GM12878 (cell line): ENCODE measurements around the gene GPR141. TPM values are rescaled to one million over a fixed set of nuclear protein-coding genes. Genes with fewer than 3 reads are reported as not detected.

Experiments used
- ATAC-seq: fragments of 200-7000 bp; cut with Tn5 transposase; 3 replicates; pipeline ENCODE4 v1.9.1; 2020; ENCODE audit warnings: mild to moderate bottlenecking, moderate library complexity
- BruUV-seq: library from RNA; stranded (reverse); fragments of 400-500 nt; replicated peaks from 2 replicates; lab custom pipeline; 2021; lab: Mats Ljungman, UMichigan
- CTCF ChIA-PET: fragments of 300-600 bp; sonication (Branson Sonifier 250); formaldehyde crosslinking; extraction: SDS; loops from one replicate; lab custom pipeline; 2021; ENCODE audit warnings: inconsistent platforms; lab: Yijun Ruan, JAX
- POLR2A ChIA-PET: fragments of 350-600 bp; formaldehyde crosslinking; extraction: SDS; loops from one replicate; lab custom pipeline; 2021; ENCODE audit warnings: inconsistent platforms; lab: Charles Lee
- RAD21 ChIA-PET: fragments of 300-600 bp; sonication (Branson Sonifier 250); formaldehyde crosslinking; loops from one replicate; lab custom pipeline; 2023; ENCODE audit warnings: antibody characterized with exemption; ENCODE audit not compliant: unreplicated experiment; lab: Charles Lee
- SMC1A ChIA-PET: fragments of 300-600 bp; sonication (Branson Sonifier 250); formaldehyde crosslinking; loops from one replicate; lab custom pipeline; 2023; ENCODE audit not compliant: unreplicated experiment, uncharacterized antibody; lab: Charles Lee
- DNase-seq: peaks from one replicate; pipeline ENCODE4 v3.0.0-alpha.2; 2011; ENCODE audit warnings: low read depth, low spot score
- FAIRE-seq: peaks from 3 replicates; lab custom pipeline; 2011; peaks lifted over from hg19 to GRCh38; lab: Jason Lieb, UNC
- H2AFZ ChIP-seq: 2 replicates; pipeline ENCODE4 v1.6.0; 2011; ENCODE audit warnings: low read depth, low read length, control low read depth; ENCODE audit not compliant: control insufficient read depth
- H3K27ac ChIP-seq: 2 replicates; pipeline ENCODE4 v1.5.1; 2011; ENCODE audit warnings: control low read depth; ENCODE audit not compliant: control insufficient read depth, insufficient read depth
- H3K27me3 ChIP-seq, 2 experiments: replicated peaks in 1 of 2; 2 replicates each; pipeline versions ENCODE4 v1.6.0 to v1.6.1; 2011; ENCODE audit warnings: low read length in 1 of 2; ENCODE audit not compliant: control insufficient read depth in 2 of 2, insufficient read depth in 2 of 2
- H3K36me3 ChIP-seq, 2 experiments: 2 replicates each; pipeline ENCODE4 v1.5.1; 2011; ENCODE audit warnings: low read length in 1 of 2; ENCODE audit not compliant: control insufficient read depth in 2 of 2, insufficient read depth in 2 of 2
- H3K4me1 ChIP-seq: 2 replicates; pipeline ENCODE4 v1.6.1; 2011; ENCODE audit warnings: mild to moderate bottlenecking, low read length, moderate library complexity, mixed read lengths; ENCODE audit not compliant: control insufficient read depth, insufficient read depth
- H3K4me2 ChIP-seq: 2 replicates; pipeline ENCODE4 v1.6.0; 2011; ENCODE audit warnings: control low read depth; ENCODE audit not compliant: control insufficient read depth, insufficient read depth
- H3K4me3 ChIP-seq: fragments of 200-600 bp; sonication (generic); 2 replicates; pipeline ENCODE4 v1.5.1; 2016
- H3K79me2 ChIP-seq: 2 replicates; pipeline ENCODE4 v1.6.0; 2011; ENCODE audit warnings: low read length; ENCODE audit not compliant: control insufficient read depth, insufficient read depth
- H3K9ac ChIP-seq: 2 replicates; pipeline ENCODE4 v1.8.0; 2011; ENCODE audit warnings: low read length, control low read depth, mixed read lengths; ENCODE audit not compliant: control insufficient read depth, insufficient read depth
- H3K9me3 ChIP-seq: replicated peaks from 3 replicates; pipeline ENCODE4 v1.5.1; 2011; ENCODE audit warnings: mild to moderate bottlenecking, low read length; ENCODE audit not compliant: control insufficient read depth, insufficient read depth
- H4K20me1 ChIP-seq: 2 replicates; pipeline ENCODE4 v1.6.0; 2011; ENCODE audit not compliant: control insufficient read depth, insufficient read depth
- JUNB ChIP-seq: IDR thresholded peaks from 2 replicates; pipeline ENCODE4 v1.6.1; 2016; ENCODE audit warnings: antibody characterized with exemption, mild to moderate bottlenecking
- KDM1A ChIP-seq: fragments of 200-600 bp; sonication (generic); IDR thresholded peaks from 2 replicates; pipeline ENCODE4 v1.6.1; 2016; ENCODE audit warnings: borderline replicate concordance
- KLF5 ChIP-seq: fragments of 450-650 bp; IDR thresholded peaks from 2 replicates; pipeline ENCODE4 v1.6.1; 2014; ENCODE audit warnings: mild to moderate bottlenecking; ENCODE audit not compliant: partially characterized antibody
- LARP7 ChIP-seq: fragments of 450-650 bp; IDR thresholded peaks from 2 replicates; pipeline ENCODE4 v1.6.1; 2017; ENCODE audit warnings: mild to moderate bottlenecking
- PML ChIP-seq: IDR thresholded peaks from 2 replicates; pipeline ENCODE4 v1.6.1; 2012; ENCODE audit warnings: low read length, inconsistent platforms
- SUPT20H ChIP-seq: IDR thresholded peaks from 2 replicates; pipeline ENCODE4 v1.6.1; 2011; ENCODE audit warnings: low read depth, mild to moderate bottlenecking, low read length, moderate library complexity, borderline replicate concordance; ENCODE audit not compliant: control insufficient read depth
- TBL1XR1 ChIP-seq: IDR thresholded peaks from 2 replicates; pipeline ENCODE4 v1.6.1; 2012; ENCODE audit warnings: low read depth, low read length, improper control_type of control experiment
- TCF7 ChIP-seq: IDR thresholded peaks from 2 replicates; pipeline ENCODE4 v1.6.1; 2014; ENCODE audit warnings: antibody characterized with exemption, borderline replicate concordance
- ZNF384 ChIP-seq: IDR thresholded peaks from 2 replicates; pipeline ENCODE4 v1.6.1; 2012; ENCODE audit warnings: low read depth, mild to moderate bottlenecking, low read length, improper control_type of control experiment, borderline replicate concordance
- WGBS: methylation state at CpG from one replicate; pipeline ENCODE4 v1.1.6; 2016; ENCODE audit warnings: low lambda C conversion rate; ENCODE audit not compliant: insufficient replicate concordance, insufficient coverage; ENCODE audit errors: missing lambda C conversion rate; 5-methylcytosine and 5-hydroxymethylcytosine counted together
- in situ Hi-C: fragments of 300-500 bp; cut with MboI; formaldehyde crosslinking; loops from 9 replicates; pipeline ENCODE4 v1.14.3; 2018; ENCODE audit warnings: mixed read lengths
- intact Hi-C: fragments of 100-400 bp; cut with micrococcal nuclease; formaldehyde crosslinking; loops from one replicate; pipeline ENCODE4 v1.14.2; 2022; ENCODE audit not compliant: unreplicated experiment
- polyA plus RNA-seq, 11 experiments: library from polyadenylated mRNA; depleted of rRNA in 4 of 11; unstranded in 6 of 11; stranded (reverse) in 5 of 11; fragments of >200 nt; fragmentation: Nextera tagmentation in 4 of 11; fragmentation: Illumina TruSeq in 1 of 11; extraction: Ambion mirVana in 4 of 11; extraction: Trizol in 1 of 11; gene quantifications; 1 replicate in 1 of 11; 2 replicates in 10 of 11; pipeline versions ENCODE4 v1.2.1 to v1.2.3, GENCODE V29; 2011 to 2016; ENCODE audit warnings: inconsistent platforms in 2 of 11, missing spikeins in 2 of 11, low read depth in 1 of 11
- total RNA-seq, 4 experiments: library from RNA; depleted of rRNA in 3 of 4; stranded (reverse); fragments of >200 nt in 3 of 4; fragmentation: Illumina TruSeq in 1 of 4; extraction: Trizol in 1 of 4; gene quantifications; 2 replicates each; pipeline versions ENCODE4 v1.2.1 to v1.2.3, GENCODE V29; 2013 to 2021
- TF ChIP-seq, protein P1 (sequence below): IDR thresholded peaks from 2 replicates; pipeline ENCODE4 v1.6.1; 2012; ENCODE audit warnings: low read depth, low read length, improper control_type of control experiment
- TF ChIP-seq, protein P2 (sequence below): fragments of 450-650 bp; formaldehyde crosslinking; IDR thresholded peaks from 2 replicates; pipeline ENCODE4 v1.4.0; 2022; ENCODE audit warnings: mild to moderate bottlenecking, moderate library complexity

Gene GPR141
- total and polyA plus RNA-seq, 10 of the 15 experiments (the other 5 are each of a cell fraction or from before 2014, with no cell fraction given): 0.56 to 3.9 (median 1.2) TPM

DNA sequence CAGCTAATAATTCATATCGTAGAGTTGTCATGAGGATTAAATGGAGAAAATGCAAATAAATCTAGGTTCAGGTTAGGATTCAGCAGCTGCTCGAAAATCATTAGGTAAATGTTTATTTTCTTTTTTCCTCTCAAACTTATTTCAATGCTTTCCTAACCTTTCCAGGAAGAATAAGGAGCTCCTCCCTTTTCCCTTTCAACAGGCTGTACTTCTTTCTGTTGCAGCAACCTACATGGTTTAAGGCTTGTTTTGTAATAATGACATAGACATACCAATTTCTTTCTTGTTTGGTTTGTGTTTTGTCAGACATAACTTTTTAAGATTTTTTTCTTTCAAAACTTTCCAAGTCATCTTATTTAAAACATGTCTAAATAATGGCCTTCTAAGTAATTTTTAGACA, 18.2 kb downstream of the GPR141 start:
- in situ Hi-C loops: no loop called here
- FAIRE-seq: no peak
- WGBS: 95% methylated on average over 2 of the region's 2 CpGs

More for the DNA sequence above, 18.2 kb downstream of the GPR141 start:
- Histone ChIP-seq H3K4me3 (no peak overlapping the region), H3K9ac (no peak overlapping the region), H3K9me3 (peaks cover 9% of the 10 kb centered on the region; the same call in 2 of the 3 replicates), H3K27ac (no peak overlapping the region), H3K27me3 (no peaks in the 10 kb centered on the region), H3K4me2 (no peak overlapping the region), H2AFZ (no peak overlapping the region), H3K36me3 (no peaks in the 10 kb centered on the region; a peak in 1 of 4 replicates), H3K4me1 (peaks cover 4% of the 10 kb centered on the region; the same call in 1 of the 2 replicates), H3K79me2 (no peaks in the 10 kb centered on the region), H4K20me1 (no peaks in the 10 kb centered on the region)
- RAD21 ChIA-PET: interaction anchor here (0.8 kb wide), 1 partner anchor 17 kb away, joined by 3 read pairs; no protein-coding TSS in a partner anchor
- CTCF ChIA-PET: interaction anchor here (0.6 to 2.3 kb wide), 7 partner anchors 8 to 132 kb away, joined by 3 to 11 read pairs (median 3); no protein-coding TSS in a partner anchor
- intact Hi-C loops: no loop called here
- SMC1A ChIA-PET: interaction anchor here (1.5 to 1.6 kb wide), 2 partner anchors 16 to 25 kb away, joined by 3 to 4 read pairs; no protein-coding TSS in a partner anchor
- DNase-seq (no peak), ATAC-seq (no peak)
- TF ChIP-seq LARP7: no peak
- no peak for TF ChIP-seq KDM1A
- no peak for TF ChIP-seq KLF5
- no peak for TF ChIP-seq JUNB
- TF ChIP-seq, protein P1, sequence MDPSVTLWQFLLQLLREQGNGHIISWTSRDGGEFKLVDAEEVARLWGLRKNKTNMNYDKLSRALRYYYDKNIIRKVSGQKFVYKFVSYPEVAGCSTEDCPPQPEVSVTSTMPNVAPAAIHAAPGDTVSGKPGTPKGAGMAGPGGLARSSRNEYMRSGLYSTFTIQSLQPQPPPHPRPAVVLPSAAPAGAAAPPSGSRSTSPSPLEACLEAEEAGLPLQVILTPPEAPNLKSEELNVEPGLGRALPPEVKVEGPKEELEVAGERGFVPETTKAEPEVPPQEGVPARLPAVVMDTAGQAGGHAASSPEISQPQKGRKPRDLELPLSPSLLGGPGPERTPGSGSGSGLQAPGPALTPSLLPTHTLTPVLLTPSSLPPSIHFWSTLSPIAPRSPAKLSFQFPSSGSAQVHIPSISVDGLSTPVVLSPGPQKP: no peak
- no peak for TF ChIP-seq PML
- TF ChIP-seq TCF7: no peak
- no peak for TF ChIP-seq ZNF384
- TF ChIP-seq SUPT20H: no peak
- TF ChIP-seq, protein P2, sequence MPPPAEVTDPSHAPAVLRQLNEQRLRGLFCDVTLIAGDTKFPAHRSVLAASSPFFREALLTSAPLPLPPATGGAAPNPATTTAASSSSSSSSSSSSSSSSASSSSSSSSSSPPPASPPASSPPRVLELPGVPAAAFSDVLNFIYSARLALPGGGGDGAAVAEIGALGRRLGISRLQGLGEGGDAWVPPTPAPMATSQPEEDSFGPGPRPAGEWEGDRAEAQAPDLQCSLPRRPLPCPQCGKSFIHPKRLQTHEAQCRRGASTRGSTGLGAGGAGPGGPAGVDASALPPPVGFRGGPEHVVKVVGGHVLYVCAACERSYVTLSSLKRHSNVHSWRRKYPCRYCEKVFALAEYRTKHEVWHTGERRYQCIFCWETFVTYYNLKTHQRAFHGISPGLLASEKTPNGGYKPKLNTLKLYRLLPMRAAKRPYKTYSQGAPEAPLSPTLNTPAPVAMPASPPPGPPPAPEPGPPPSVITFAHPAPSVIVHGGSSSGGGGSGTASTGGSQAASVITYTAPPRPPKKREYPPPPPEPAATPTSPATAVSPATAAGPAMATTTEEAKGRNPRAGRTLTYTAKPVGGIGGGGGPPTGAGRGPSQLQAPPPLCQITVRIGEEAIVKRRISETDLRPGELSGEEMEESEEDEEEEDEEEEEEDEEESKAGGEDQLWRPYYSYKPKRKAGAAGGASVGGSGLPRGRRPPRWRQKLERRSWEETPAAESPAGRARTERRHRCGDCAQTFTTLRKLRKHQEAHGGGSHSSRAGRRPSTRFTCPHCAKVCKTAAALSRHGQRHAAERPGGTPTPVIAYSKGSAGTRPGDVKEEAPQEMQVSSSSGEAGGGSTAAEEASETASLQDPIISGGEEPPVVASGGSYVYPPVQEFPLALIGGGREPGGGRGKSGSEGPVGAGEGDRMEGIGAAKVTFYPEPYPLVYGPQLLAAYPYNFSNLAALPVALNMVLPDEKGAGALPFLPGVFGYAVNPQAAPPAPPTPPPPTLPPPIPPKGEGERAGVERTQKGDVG: no peak
- no peak for TF ChIP-seq TBL1XR1
- no TSS peak for BruUV-seq
- POLR2A ChIA-PET: interaction anchor here (0.5 to 1.0 kb wide), 2 partner anchors 18 to 486 kb away, joined by 4 to 5 read pairs; partner anchors contain the start of gene GPR141
